22Rv1 (cell line): ENCODE measurements around the gene TMED10.

Source experiments
- CTCF ChIP-seq: fragments of 450-650 bp; IDR thresholded peaks from 2 replicates; pipeline ENCODE4 v1.5.1; 2017; ENCODE audit warnings: mild to moderate bottlenecking
- ZFX ChIP-seq: fragments of 450-650 bp; IDR thresholded peaks from 2 replicates; pipeline ENCODE4 v1.6.1; 2017; ENCODE audit warnings: antibody characterized with exemption, borderline replicate concordance

- TF ChIP-seq CTCF (no peak), ZFX (no peak)
Observed at GRCh38 chr14:75094896-75095295, 81.5 kb downstream of the TMED10 start.
